OCI-LY7 (cell line): ENCODE measurements around the gene PCDHGB2. TPM values are rescaled to one million over a fixed set of nuclear protein-coding genes. Genes with fewer than 3 reads are reported as not detected.

ENCODE experiments used
- BruUV-seq: library from RNA; stranded (reverse); fragments of 400-500 nt; replicated peaks from 2 replicates; lab custom pipeline; 2021; lab: Mats Ljungman, UMichigan
- CTCF ChIA-PET: fragments of 300-600 bp; sonication (Branson Sonifier 250); formaldehyde crosslinking; loops from one replicate; lab custom pipeline; 2022; ENCODE audit warnings: antibody characterized with exemption; ENCODE audit not compliant: unreplicated experiment; lab: Charles Lee
- POLR2A ChIA-PET: fragments of 300-600 bp; sonication (Branson Sonifier 250); formaldehyde crosslinking; loops from one replicate; lab custom pipeline; 2022; ENCODE audit warnings: antibody characterized with exemption; lab: Charles Lee
- DNase-seq: peaks from one replicate; pipeline ENCODE4 v3.0.0-alpha.2; 2015; ENCODE audit warnings: low spot score
- H2AFZ ChIP-seq: fragments of 200-600 bp; sonication (generic), shearing (Covaris generic); 2 replicates; pipeline ENCODE4 v1.6.1; 2014; ENCODE audit warnings: mild to moderate bottlenecking, antibody characterized with exemption, low read length, moderate library complexity
- H3K27ac ChIP-seq: fragments of 200-600 bp; sonication (generic); 2 replicates; pipeline ENCODE4 v1.5.1; 2014; ENCODE audit warnings: mixed run types, low read depth, mild to moderate bottlenecking, moderate library complexity, low read length, inconsistent platforms; ENCODE audit not compliant: poor library complexity, severe bottlenecking
- H3K36me3 ChIP-seq: fragments of 200-600 bp; sonication (generic); 2 replicates; pipeline ENCODE4 v1.6.1; 2014; ENCODE audit warnings: mild to moderate bottlenecking, antibody characterized with exemption, low read length, moderate library complexity, mixed read lengths; ENCODE audit not compliant: insufficient read depth
- H3K4me1 ChIP-seq: fragments of 200-600 bp; sonication (generic); 2 replicates; pipeline ENCODE4 v1.5.1; 2014; ENCODE audit warnings: mild to moderate bottlenecking, low read length; ENCODE audit not compliant: insufficient read depth, poor library complexity, severe bottlenecking
- H3K4me2 ChIP-seq: fragments of 200-600 bp; sonication (generic); 2 replicates; pipeline ENCODE4 v1.6.1; 2014; ENCODE audit warnings: mild to moderate bottlenecking, low read length
- H3K4me3 ChIP-seq: fragments of 200-600 bp; sonication (generic); 2 replicates; pipeline ENCODE4 v1.5.1; 2014; ENCODE audit warnings: mild to moderate bottlenecking, low read depth, low read length; ENCODE audit not compliant: poor library complexity, severe bottlenecking
- H3K79me2 ChIP-seq: fragments of 200-600 bp; sonication (generic); 2 replicates; pipeline ENCODE4 v1.6.1; 2016; ENCODE audit warnings: low read depth, mild to moderate bottlenecking, low read length, moderate library complexity, mixed read lengths; ENCODE audit not compliant: insufficient read depth
- H3K9me2 ChIP-seq: fragments of 200-600 bp; sonication (generic); 2 replicates; pipeline ENCODE4 v1.6.1; 2016; ENCODE audit warnings: mild to moderate bottlenecking, low read length, mixed read lengths; ENCODE audit not compliant: insufficient read depth
- H3K9me3 ChIP-seq: fragments of 200-600 bp; sonication (generic); 2 replicates; pipeline ENCODE4 v1.6.1; 2014; ENCODE audit warnings: mild to moderate bottlenecking, mixed run types, low read length, mixed read lengths
- H4K20me1 ChIP-seq: fragments of 200-600 bp; sonication (generic); 2 replicates; pipeline ENCODE4 v1.6.1; 2014; ENCODE audit warnings: mild to moderate bottlenecking, antibody characterized with exemption, low read length, moderate library complexity, mixed read lengths; ENCODE audit not compliant: insufficient read depth
- CTCF ChIP-seq: fragments of 200-600 bp; sonication (generic); conservative IDR thresholded peaks from 2 replicates; pipeline ENCODE4 v1.5.1; 2014; ENCODE audit warnings: mild to moderate bottlenecking, antibody characterized with exemption, low read length, moderate library complexity, mixed read lengths
- EZH2phosphoT487 ChIP-seq: fragments of 200-600 bp; sonication (generic); IDR thresholded peaks from 2 replicates; pipeline ENCODE4 v1.6.1; 2018; ENCODE audit warnings: low read depth, borderline replicate concordance, mild to moderate bottlenecking, mixed run types, antibody characterized with exemption, low read length, moderate library complexity, mixed read lengths
- intact Hi-C: fragments of 100-400 bp; cut with micrococcal nuclease; formaldehyde crosslinking; loops from one replicate; pipeline ENCODE4 v1.10.0; 2022; ENCODE audit not compliant: unreplicated experiment
- total RNA-seq, 2 experiments: library from RNA; depleted of rRNA in 1 of 2; stranded (reverse); fragments of >200 nt in 1 of 2; shearing (Covaris generic) in 1 of 2; gene quantifications; 2 replicates each; pipeline ENCODE4 v1.2.3, GENCODE V29; 2014 to 2022

Gene PCDHGB2
- total RNA-seq, 2 experiments from 2014 or later, result 9.2 to 9.3 TPM

- Histone ChIP-seq H4K20me1 (no peaks in the 10 kb centered on the region), H3K9me2 (no peaks in the 10 kb centered on the region), H3K4me3 (no peak within 1 kb of the TSS), H2AFZ (peak within 1 kb of the TSS; percentile 46; the same call in 1 of the 2 replicates), H3K4me2 (peak within 1 kb of the TSS; percentile 32), H3K79me2 (no peaks in the 10 kb centered on the region; the same call in 1 of the 2 replicates), H3K36me3 (no peaks in the 10 kb centered on the region), H3K9me3 (no peaks in the 10 kb centered on the region), H3K4me1 (peaks cover 7% of the 10 kb centered on the region), H3K27ac (no peak within 1 kb of the TSS)
- no TSS peak for BruUV-seq
- peak; percentile 98 for TF ChIP-seq CTCF
- no peak for TF ChIP-seq EZH2phosphoT487
- intact Hi-C loops, result loop anchor here (1.0 to 10.0 kb wide), 3 partner anchors 24 to 160 kb away; partner anchors contain the start of genes PCDHB10, PCDHB11 and PCDHGA10
- DNase-seq, result peak; percentile 39
- CTCF ChIA-PET, result interaction anchor here (1.4 kb wide), 1 partner anchor 36 kb away, joined by 3 read pairs; no protein-coding TSS in a partner anchor
- POLR2A ChIA-PET, result no interaction called here
These were observed 4.8 kb upstream of the PCDHGB2 start, which contains the start of gene PCDHGA4 for GRCh38 chr5:141354900-141355469. PCDHGA4 (plus strand) TSS chr5:141355021; CDS start chr5:141355108, 87 bp downstream.

- Histone ChIP-seq H4K20me1 (no peaks in the 10 kb centered on the region), H3K4me1 (peaks cover 14% of the 10 kb centered on the region), H3K36me3 (no peaks in the 10 kb centered on the region), H3K9me2 (no peaks in the 10 kb centered on the region), H3K27ac (no peak overlapping the region), H3K4me3 (no peak overlapping the region), H3K79me2 (peaks cover 4% of the 10 kb centered on the region; the same call in 1 of the 2 replicates), H3K4me2 (no peak overlapping the region), H2AFZ (no peak overlapping the region), H3K9me3 (no peaks in the 10 kb centered on the region)
- BruUV-seq, result no TSS peak
- no peak for DNase-seq
- CTCF ChIA-PET, result interaction anchor here (1.1 to 1.4 kb wide), 2 partner anchors 37 to 208 kb away, joined by 3 read pairs; no protein-coding TSS in a partner anchor
- intact Hi-C loops, result loop anchor here (1.0 to 10.0 kb wide), 3 partner anchors 24 to 161 kb away; partner anchors contain the start of genes PCDHB10, PCDHB11 and PCDHGA10
- TF ChIP-seq EZH2phosphoT487 (no peak), CTCF (no peak)
- POLR2A ChIA-PET, result no interaction called here
These were observed 4.2 kb upstream of the PCDHGB2 start for GRCh38 chr5:141355641-141356040.
